ENCODE data around the gene FZR1. TPM values are rescaled to one million over a fixed set of nuclear protein-coding genes. Genes with fewer than 3 reads are reported as not detected.

Gene FZR1
- total RNA-seq, 2 donors from 2014 or later = 29.6 to 33.8 TPM

DNA sequence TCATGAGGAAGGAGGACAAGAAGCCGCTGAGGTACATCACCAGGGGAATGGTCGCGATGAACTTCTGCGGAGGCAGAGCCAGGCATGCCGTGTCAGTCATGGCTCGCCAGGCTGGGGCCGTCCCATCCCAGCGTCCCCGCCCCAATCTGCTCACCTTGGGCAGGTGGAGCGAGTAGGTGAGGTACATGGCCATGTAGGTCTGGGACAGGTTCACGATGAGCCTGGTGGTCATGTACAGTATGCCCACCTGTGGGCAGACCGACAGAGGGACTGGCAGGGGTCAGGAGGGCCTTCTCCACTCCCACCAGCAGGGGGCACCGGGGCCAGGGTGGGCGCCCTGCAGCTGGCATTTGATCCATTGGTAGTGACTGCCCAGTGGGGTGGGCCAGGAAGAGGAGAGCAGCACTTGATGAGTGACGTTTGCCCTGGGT, 41.2 kb downstream of the FZR1 start:
- no peaks in the 10 kb centered on the region for H3K27me3 ChIP-seq (replicated peaks; ENCODE audit: insufficient read depth)
- peaks cover 0 to 14% of the 10 kb centered on the region in 2 donors for H3K4me1 ChIP-seq (ENCODE audit: control insufficient read depth in 1 of 2, low read depth in 2 of 2)
- DNase-seq (ENCODE audit: low spot score) (no peak), ATAC-seq (ENCODE audit: insufficient number of reproducible peaks, low FRiP score, low read depth) (no peak)
- H3K4me3 ChIP-seq = no peak overlapping the region
- TF ChIP-seq, protein P1, sequence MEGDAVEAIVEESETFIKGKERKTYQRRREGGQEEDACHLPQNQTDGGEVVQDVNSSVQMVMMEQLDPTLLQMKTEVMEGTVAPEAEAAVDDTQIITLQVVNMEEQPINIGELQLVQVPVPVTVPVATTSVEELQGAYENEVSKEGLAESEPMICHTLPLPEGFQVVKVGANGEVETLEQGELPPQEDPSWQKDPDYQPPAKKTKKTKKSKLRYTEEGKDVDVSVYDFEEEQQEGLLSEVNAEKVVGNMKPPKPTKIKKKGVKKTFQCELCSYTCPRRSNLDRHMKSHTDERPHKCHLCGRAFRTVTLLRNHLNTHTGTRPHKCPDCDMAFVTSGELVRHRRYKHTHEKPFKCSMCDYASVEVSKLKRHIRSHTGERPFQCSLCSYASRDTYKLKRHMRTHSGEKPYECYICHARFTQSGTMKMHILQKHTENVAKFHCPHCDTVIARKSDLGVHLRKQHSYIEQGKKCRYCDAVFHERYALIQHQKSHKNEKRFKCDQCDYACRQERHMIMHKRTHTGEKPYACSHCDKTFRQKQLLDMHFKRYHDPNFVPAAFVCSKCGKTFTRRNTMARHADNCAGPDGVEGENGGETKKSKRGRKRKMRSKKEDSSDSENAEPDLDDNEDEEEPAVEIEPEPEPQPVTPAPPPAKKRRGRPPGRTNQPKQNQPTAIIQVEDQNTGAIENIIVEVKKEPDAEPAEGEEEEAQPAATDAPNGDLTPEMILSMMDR (IDR thresholded peaks at IDR 0.05) = peak; percentile 40
- no peaks in the 10 kb centered on the region for H3K36me3 ChIP-seq
- H3K9me3 ChIP-seq = no peaks in the 10 kb centered on the region
- H3K27ac ChIP-seq = no peak overlapping the region

- H3K27ac ChIP-seq = no peak overlapping the region
- H3K4me1 ChIP-seq (ENCODE audit: control insufficient read depth in 1 of 2, low read depth in 2 of 2) = peaks cover 0 to 12% of the 10 kb centered on the region in 2 donors
- no peaks in the 10 kb centered on the region for H3K9me3 ChIP-seq
- H3K36me3 ChIP-seq = no peaks in the 10 kb centered on the region
- DNase-seq (ENCODE audit: low spot score) (no peak), ATAC-seq (ENCODE audit: insufficient number of reproducible peaks, low FRiP score, low read depth) (no peak)
- TF ChIP-seq, protein P1 (IDR thresholded peaks at IDR 0.05) = no peak
- H3K27me3 ChIP-seq (replicated peaks; ENCODE audit: insufficient read depth) = no peaks in the 10 kb centered on the region
- no peak overlapping the region for H3K4me3 ChIP-seq
Measured at GRCh38 chr19:3547767-3548282, 41.7 kb downstream of the FZR1 start.

DNA sequence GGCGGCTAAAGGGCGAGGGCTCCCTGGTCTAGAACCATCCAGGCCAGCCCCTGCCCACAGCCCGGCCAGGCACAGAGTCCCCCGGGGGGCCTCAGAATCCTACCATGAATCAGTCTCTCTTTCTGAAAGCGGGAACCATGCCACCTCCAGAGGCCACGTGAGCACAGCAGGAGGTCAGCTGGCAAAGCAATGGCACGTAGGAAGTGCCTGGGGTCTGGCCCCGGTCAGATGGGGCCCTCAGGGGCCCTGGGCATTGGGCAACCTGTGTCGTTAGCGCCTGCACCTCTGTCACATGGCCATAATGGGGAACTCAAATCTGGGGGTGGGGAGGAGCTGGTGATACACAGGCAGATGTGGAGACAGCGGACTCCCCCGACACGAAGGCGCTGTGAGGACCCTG, 42.5 kb downstream of the FZR1 start:
- ATAC-seq (ENCODE audit: insufficient number of reproducible peaks, low FRiP score, low read depth) (no peak), DNase-seq (ENCODE audit: low spot score) (no peak)
- H3K9me3 ChIP-seq = no peaks in the 10 kb centered on the region
- no peak overlapping the region for H3K4me3 ChIP-seq
- TF ChIP-seq, protein P1 (IDR thresholded peaks at IDR 0.05) = no peak
- H3K4me1 ChIP-seq (ENCODE audit: control insufficient read depth in 1 of 2, low read depth in 2 of 2) = peaks cover 0 to 4% of the 10 kb centered on the region in 2 donors
- H3K36me3 ChIP-seq = no peaks in the 10 kb centered on the region
- H3K27ac ChIP-seq = no peak overlapping the region
- H3K27me3 ChIP-seq (replicated peaks; ENCODE audit: insufficient read depth) = no peaks in the 10 kb centered on the region

- TF ChIP-seq, protein P1 (IDR thresholded peaks at IDR 0.05) = no peak
- Histone ChIP-seq H3K4me3 (no peak overlapping the region), H3K4me1 (ENCODE audit: control insufficient read depth in 1 of 2, low read depth in 2 of 2) (peaks cover 0 to 3% of the 10 kb centered on the region in 2 donors), H3K9me3 (no peaks in the 10 kb centered on the region), H3K27ac (no peak overlapping the region), H3K27me3 (replicated peaks; ENCODE audit: insufficient read depth) (no peaks in the 10 kb centered on the region), H3K36me3 (no peaks in the 10 kb centered on the region)
- ATAC-seq (ENCODE audit: insufficient number of reproducible peaks, low FRiP score, low read depth) = no peak
- no peak for DNase-seq (ENCODE audit: low spot score)
Measured at GRCh38 chr19:3549816-3550215, 43.7 kb downstream of the FZR1 start.

DNA sequence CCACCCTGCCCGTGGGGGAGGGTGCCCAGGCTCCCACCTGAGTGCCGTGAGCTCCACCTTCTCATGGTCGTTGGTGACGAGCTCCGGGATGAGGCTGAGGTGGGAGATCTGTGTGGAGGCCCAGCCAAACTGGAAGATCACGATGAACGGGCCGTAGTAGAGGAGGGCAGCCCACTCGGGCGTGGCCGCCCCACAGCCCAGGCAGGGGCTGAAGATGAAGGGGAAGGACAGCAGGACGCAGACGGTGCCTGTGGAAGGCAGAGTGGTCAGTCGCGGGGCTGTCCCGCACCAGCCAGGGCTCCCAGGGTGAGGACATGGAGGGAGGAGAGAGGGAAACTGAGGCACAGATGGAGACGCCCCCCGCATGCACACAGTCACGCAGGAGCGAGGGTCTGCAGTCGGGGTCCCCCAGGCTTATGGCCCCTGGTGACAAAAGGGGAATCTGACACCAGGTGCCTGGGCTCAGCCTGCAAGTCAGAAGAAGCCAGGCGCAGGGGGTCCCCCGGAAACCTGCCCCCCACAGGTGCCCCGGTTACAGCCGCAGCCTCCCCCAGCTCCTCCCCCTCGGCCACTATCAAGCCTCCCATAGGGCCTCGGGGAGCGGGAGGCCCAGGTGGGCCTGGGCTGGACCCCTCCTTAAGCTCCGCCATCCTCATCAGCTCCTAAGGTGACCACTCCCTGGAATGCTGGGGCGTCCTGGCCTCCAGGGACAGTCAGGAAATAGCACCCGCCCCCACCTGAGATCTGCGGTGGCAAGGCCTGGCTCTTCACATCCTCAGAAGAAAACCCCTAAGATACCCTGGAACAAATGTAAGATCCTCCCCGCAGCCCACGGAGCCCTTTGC, 45.1 kb downstream of the FZR1 start:
- TF ChIP-seq, protein P1 (IDR thresholded peaks at IDR 0.05) = no peak
- DNase-seq (ENCODE audit: low spot score) = no peak
- peaks cover 8 to 15% of the 10 kb centered on the region in 2 donors for H3K4me1 ChIP-seq (ENCODE audit: control insufficient read depth in 1 of 2, low read depth in 2 of 2)
- H3K27ac ChIP-seq = no peak overlapping the region
- no peaks in the 10 kb centered on the region for H3K9me3 ChIP-seq
- no peak overlapping the region for H3K4me3 ChIP-seq
- no peak for ATAC-seq (ENCODE audit: insufficient number of reproducible peaks, low FRiP score, low read depth)
- no peaks in the 10 kb centered on the region for H3K36me3 ChIP-seq
- H3K27me3 ChIP-seq (replicated peaks; ENCODE audit: insufficient read depth) = no peaks in the 10 kb centered on the region
